HG03139 (cell line): ENCODE measurements around the gene UGT1A9.

Source experiments
- ATAC-seq: cut with Tn5 transposase; IDR thresholded peaks from one replicate; pipeline ENCODE4 v1.9.1; 2021; ENCODE audit not compliant: unreplicated experiment

Gene UGT1A9

GRCh38 chr2:233814056-233814835, 142.5 kb downstream of the UGT1A9 start:
- ATAC-seq = no peak

DNA sequence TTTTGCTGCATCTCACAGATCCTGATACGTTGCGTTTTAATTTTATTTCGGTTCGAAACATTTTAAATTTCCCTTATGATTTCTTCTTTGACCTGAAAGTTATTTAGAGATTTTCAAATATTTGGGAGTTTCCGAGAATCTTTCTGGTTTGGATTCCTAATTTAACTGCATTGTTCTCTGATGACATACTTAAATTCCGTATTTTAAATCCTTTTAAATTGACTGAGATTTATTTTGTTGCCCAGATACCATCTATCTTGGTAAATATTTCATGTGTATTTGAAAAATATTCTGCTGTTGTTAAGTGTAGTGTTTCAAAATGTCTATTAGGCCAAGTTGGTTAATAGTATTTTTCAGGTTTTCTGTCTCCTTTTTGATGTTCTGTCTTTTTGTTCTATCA, 144.2 kb downstream of the UGT1A9 start:
- ATAC-seq = no peak

DNA sequence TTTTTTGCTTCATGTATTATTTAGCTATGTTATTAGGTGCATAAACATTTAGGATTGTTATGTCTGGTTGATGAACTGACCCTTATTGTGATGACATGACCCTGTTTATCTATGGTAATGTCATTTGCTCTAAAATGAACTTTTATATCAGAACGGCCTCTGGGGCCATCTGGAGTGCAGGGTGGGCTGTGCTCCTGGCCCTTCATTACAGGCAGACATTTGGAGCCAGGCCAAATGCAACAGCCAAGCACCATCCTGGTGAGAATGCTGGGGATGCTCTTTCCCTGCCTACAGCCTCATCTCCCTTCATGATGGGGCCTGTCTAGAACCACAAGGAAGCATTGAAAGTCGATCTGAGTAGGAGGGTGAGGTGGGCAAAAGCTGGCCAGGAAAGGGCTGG, 144.6 kb downstream of the UGT1A9 start:
- ATAC-seq = no peak

GRCh38 chr2:233816771-233817170, 145.1 kb downstream of the UGT1A9 start:
- ATAC-seq = no peak

DNA sequence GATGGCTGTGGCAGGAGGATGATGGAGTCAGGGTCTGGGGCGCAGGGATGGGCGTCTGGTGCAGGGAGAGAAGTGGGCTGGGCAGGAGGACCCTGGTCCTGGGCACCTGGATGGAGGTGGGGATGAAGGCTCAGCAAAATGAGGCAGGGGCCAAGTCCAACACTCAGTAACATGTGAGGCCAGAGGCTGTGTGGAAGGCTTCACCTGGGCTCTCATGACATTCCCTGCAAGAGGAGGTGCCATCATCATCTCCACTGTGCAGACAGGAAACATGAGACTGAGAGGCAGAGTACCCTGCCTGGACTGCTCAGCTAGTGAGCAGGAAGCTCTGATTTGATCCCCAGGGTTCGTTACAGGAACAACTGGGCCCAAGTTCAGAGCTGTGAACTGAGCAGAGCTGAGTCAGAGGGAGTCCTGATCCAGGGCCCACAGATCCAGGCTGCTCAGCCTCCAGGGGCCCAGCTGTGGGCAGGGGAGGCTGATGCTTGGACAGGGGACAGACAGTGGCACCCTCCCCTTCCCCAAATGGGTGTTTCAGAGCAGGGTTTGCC, 145.7 kb downstream of the UGT1A9 start:
- ATAC-seq = no peak

DNA sequence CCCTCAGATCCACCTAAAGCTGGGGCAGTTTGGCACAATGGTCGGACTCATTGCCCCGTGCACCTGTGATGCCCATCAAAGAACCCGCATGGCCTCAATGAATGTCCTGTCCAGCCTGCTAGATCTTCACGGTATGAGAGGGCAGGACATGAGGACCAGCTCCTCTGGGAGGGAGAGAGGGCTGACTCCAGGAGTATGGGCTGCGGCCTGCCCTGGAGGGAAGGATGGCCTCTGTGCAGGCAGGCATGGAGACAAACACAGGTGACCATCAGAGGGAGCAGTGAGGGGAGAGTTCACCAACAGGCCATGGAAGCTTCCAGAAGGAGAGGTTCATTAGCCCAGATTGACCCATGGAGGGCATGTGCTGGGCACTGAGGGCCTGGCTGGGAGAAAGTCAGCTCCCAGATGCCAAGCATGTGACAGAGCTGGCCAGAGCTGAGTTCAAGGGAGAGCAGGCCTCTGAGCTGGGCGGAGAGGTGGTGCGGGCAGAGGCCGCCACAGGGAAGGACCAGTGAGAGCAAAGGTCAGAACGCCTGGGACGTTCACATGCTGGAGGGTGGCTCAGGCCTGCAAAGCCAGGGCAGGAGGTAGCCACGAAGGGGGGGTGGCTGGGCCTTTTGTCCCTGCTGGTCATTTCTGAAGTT, 146.4 kb downstream of the UGT1A9 start:
- no peak for ATAC-seq

DNA sequence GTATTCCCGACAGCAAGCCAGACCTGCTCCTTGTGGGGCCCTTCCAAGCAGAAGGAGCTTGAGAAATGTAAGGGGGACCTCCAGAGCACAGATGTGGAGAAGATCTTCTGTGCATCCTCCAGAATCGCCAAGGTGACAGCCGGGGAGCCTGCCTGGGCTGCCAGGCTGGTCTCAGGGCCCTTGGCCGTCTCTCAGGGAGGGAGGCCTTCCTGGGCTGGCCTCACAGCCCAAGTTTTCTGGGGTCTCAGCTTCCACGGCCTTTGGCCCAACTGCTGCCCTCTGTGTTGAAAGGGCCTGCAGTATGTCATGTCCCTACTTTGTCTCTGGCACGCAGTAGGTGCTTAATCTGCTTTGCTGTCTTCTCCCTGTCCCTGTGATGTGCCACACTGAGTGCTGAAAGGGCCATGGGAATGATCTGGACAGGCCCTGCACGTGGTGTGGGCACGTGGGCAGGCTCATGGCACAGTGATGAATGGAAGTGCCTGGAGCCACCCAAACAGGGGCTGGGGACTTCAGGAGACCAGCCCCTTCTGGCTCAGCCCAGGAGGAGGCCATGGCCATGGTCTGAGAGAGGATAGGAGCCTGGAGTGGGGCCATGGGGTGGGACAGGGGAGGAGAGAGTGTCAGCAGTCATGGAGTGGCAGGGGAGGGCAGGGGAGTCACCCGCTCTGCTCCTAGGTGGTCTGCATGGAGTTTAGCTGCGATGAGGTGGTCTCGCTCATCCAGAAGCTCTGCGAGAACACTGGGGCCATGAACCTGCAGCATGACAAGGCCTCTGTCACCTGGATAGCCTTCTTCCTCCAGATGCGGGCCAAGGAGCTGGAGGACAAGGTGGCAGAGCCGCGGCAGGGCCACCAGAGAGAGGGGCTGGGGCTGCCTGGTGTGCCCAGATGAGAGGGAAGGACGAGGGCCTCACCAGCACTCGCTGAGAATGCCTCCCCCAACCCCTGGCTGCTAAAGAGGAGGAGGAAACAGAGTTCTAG, 147.2 kb downstream of the UGT1A9 start:
- no peak for ATAC-seq

GRCh38 chr2:233819884-233820773, 148.4 kb downstream of the UGT1A9 start:
- ATAC-seq = no peak

- no peak for ATAC-seq
Measured at GRCh38 chr2:233820774-233821105, 149.0 kb downstream of the UGT1A9 start.

GRCh38 chr2:233821196-233821595, 149.5 kb downstream of the UGT1A9 start:
- ATAC-seq = no peak

- ATAC-seq = no peak
Measured at GRCh38 chr2:233821709-233822100, 150.0 kb downstream of the UGT1A9 start.

DNA sequence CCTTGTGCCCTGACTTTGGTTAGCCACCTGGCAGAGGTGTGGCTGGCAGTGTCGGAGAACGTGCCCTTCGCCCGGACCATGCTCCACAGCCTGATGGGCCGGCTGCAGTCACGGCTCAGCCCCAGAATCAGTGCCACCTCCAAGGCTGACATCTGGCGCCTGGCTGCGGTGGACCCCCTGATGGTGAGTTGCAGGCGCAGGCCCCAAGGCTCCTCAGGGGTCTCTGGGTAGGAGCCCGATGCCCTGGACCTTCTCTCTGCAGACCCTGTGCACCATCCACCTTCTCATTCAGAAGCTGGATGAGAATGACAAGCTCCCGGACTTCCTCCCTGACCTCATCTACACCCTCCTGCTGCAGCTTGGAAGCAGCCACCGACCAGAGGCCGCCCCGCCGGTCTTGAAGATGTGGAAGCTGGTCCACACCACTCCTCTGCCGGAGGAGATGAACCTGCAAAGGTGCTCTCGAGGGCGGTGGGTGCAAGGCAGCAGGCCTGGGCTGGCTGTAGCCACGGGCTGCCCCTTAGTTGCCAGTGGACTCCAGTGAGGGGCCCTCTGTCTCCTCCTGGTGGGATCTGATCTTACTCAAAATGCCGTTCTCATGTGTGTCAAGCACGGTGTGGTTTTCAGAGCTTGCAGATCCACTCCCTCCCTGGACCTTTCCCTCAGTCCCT, 150.5 kb downstream of the UGT1A9 start:
- no peak for ATAC-seq
